Osteoblast (primary cell): ENCODE measurements around the gene MIPEP. TPM values are rescaled to one million over a fixed set of nuclear protein-coding genes. Genes with fewer than 3 reads are reported as not detected.

Experiments used
- DNase-seq: peaks from one replicate; pipeline ENCODE4 v3.0.0; 2011; ENCODE audit warnings: low spot score, mixed read lengths; ENCODE audit not compliant: insufficient read length; ENCODE audit errors: missing footprints
- H2AFZ ChIP-seq: 2 replicates; pipeline ENCODE4 v1.6.0; 2011; ENCODE audit warnings: mild to moderate bottlenecking, low read length
- H3K27ac ChIP-seq: 2 replicates; pipeline ENCODE4 v1.5.1; 2011; ENCODE audit warnings: mild to moderate bottlenecking, low read depth, low read length, moderate library complexity
- H3K27me3 ChIP-seq: 2 replicates; pipeline ENCODE4 v1.6.0; 2012; ENCODE audit warnings: mild to moderate bottlenecking, control low read depth, inconsistent platforms, low read length, moderate library complexity; ENCODE audit not compliant: insufficient read depth
- H3K36me3 ChIP-seq: 2 replicates; pipeline ENCODE4 v1.5.1; 2011; ENCODE audit warnings: mild to moderate bottlenecking, low read length, control low read depth, moderate library complexity; ENCODE audit not compliant: insufficient read depth
- H3K4me1 ChIP-seq: 2 replicates; pipeline ENCODE4 v1.5.1; 2011; ENCODE audit warnings: mild to moderate bottlenecking, low read length, control low read depth, moderate library complexity; ENCODE audit not compliant: insufficient read depth
- H3K4me2 ChIP-seq: 2 replicates; pipeline ENCODE4 v1.6.0; 2011; ENCODE audit warnings: mild to moderate bottlenecking, low read length; ENCODE audit not compliant: insufficient read depth
- H3K4me3 ChIP-seq: fragments of 200-600 bp; sonication (generic); 3 replicates; pipeline ENCODE4 v1.5.1; 2012; ENCODE audit warnings: mild to moderate bottlenecking, low read length, inconsistent platforms; ENCODE audit not compliant: insufficient read depth
- H3K79me2 ChIP-seq: 2 replicates; pipeline ENCODE4 v1.6.0; 2012; ENCODE audit warnings: mild to moderate bottlenecking, low read length, control low read depth, inconsistent platforms; ENCODE audit not compliant: insufficient read depth
- H3K9me3 ChIP-seq: 2 replicates; pipeline ENCODE4 v1.5.1; 2011; ENCODE audit warnings: low read depth, low read length, control low read depth
- H4K20me1 ChIP-seq: 2 replicates; pipeline ENCODE4 v1.6.0; 2012; ENCODE audit warnings: mild to moderate bottlenecking, low read length, control low read depth; ENCODE audit not compliant: insufficient read depth
- CTCF ChIP-seq: IDR thresholded peaks from 2 replicates; pipeline ENCODE4 v1.5.1; 2011; ENCODE audit warnings: mild to moderate bottlenecking, low read depth, low read length, moderate library complexity; ENCODE audit errors: extremely low read depth
- total RNA-seq: library from RNA; depleted of rRNA; stranded (reverse); fragments of >200 nt; gene quantifications from 2 replicates; pipeline ENCODE4 v1.2.3, GENCODE V29; 2012

MIPEP gene
- total RNA-seq, 1 donor = 29.3 TPM

GRCh38 chr13:23770973-23771372 is 118.2 kb downstream of the MIPEP start:
- H3K4me3 ChIP-seq = no peak overlapping the region
- no peaks in the 10 kb centered on the region for H3K27me3 ChIP-seq
- no peaks in the 10 kb centered on the region for H3K36me3 ChIP-seq
- no peak overlapping the region for H2AFZ ChIP-seq
- no peaks in the 10 kb centered on the region for H3K9me3 ChIP-seq
- H3K4me1 ChIP-seq = peaks cover 9% of the 10 kb centered on the region
- H3K27ac ChIP-seq = no peak overlapping the region
- H3K79me2 ChIP-seq = no peaks in the 10 kb centered on the region
- no peak for TF ChIP-seq CTCF
- no peak for DNase-seq
- H4K20me1 ChIP-seq = no peaks in the 10 kb centered on the region
- no peak overlapping the region for H3K4me2 ChIP-seq

- H3K4me2 ChIP-seq = no peak overlapping the region
- no peak for TF ChIP-seq CTCF
- no peak overlapping the region for H2AFZ ChIP-seq
- H3K27ac ChIP-seq = no peak overlapping the region
- DNase-seq = no peak
- H3K4me1 ChIP-seq = peaks cover 9% of the 10 kb centered on the region
- H3K4me3 ChIP-seq = no peak overlapping the region
- no peaks in the 10 kb centered on the region for H3K9me3 ChIP-seq
- no peaks in the 10 kb centered on the region for H3K36me3 ChIP-seq
- H3K27me3 ChIP-seq = no peaks in the 10 kb centered on the region
- no peaks in the 10 kb centered on the region for H4K20me1 ChIP-seq
- H3K79me2 ChIP-seq = no peaks in the 10 kb centered on the region
These were observed 118.8 kb downstream of the MIPEP start for GRCh38 chr13:23770428-23770827.

GRCh38 chr13:23769401-23769800 is 119.8 kb downstream of the MIPEP start:
- Histone ChIP-seq H4K20me1 (no peaks in the 10 kb centered on the region), H3K27ac (no peak overlapping the region), H3K4me2 (no peak overlapping the region), H3K4me3 (no peak overlapping the region), H3K9me3 (no peaks in the 10 kb centered on the region), H2AFZ (no peak overlapping the region), H3K36me3 (no peaks in the 10 kb centered on the region), H3K79me2 (no peaks in the 10 kb centered on the region), H3K27me3 (no peaks in the 10 kb centered on the region), H3K4me1 (peaks cover 9% of the 10 kb centered on the region)
- peak; percentile 9 for DNase-seq
- no peak for TF ChIP-seq CTCF

DNA sequence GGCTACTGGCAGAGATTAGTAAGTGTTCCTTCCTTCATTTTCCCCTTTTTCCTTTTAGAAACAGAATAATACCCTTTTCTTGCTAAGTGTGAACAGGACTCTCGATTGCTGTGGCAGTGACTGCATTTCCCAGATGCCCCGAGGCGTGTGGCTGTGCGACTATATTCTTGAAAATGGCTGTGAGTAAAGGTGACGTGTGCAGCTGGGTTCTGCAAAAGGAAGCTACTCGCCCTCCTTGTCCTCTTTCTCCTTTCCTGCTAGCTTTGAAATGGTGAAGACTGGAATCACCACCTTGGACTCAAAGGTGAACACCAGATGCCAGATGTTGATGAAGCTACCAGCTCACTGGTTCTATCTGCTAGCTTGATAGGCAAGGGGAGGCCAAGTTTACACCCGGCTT is 121.4 kb downstream of the MIPEP start:
- Histone ChIP-seq H3K36me3 (no peaks in the 10 kb centered on the region), H3K4me1 (peaks cover 9% of the 10 kb centered on the region), H3K27me3 (no peaks in the 10 kb centered on the region), H3K27ac (no peak overlapping the region), H3K79me2 (no peaks in the 10 kb centered on the region), H4K20me1 (no peaks in the 10 kb centered on the region), H3K4me2 (no peak overlapping the region), H2AFZ (no peak overlapping the region), H3K4me3 (no peak overlapping the region), H3K9me3 (no peaks in the 10 kb centered on the region)
- no peak for TF ChIP-seq CTCF
- DNase-seq = no peak
